Measurements from ENCODE around the gene ATP5IF1.

- TF ChIP-seq REST (IDR thresholded peaks at IDR 0.05; ENCODE audit: insufficient read depth in 1 of 2, low read depth in 2 of 2, low read length in 2 of 2) = no peak
- TF ChIP-seq TAF1 (IDR thresholded peaks at IDR 0.05; ENCODE audit: borderline replicate concordance, insufficient read depth, low read length) = no peak
Measured at GRCh38 chr1:28273216-28273860, 37.4 kb downstream of the ATP5IF1 start.
